ENCODE data around the gene ANKRD63.

GRCh38 chr15:40258544-40258943 is 24.3 kb downstream of the ANKRD63 start:
- TF ChIP-seq BACH2 (CRISPR knock-in tag; IDR thresholded peaks at IDR 0.05; ENCODE audit: borderline replicate concordance) (no peak), ZNF565 (CRISPR knock-in tag; conservative IDR thresholded peaks at IDR 0.05; ENCODE audit: low read depth) (no peak), TOX (CRISPR knock-in tag; IDR thresholded peaks at IDR 0.05; ENCODE audit: borderline replicate concordance) (no peak), RARB (CRISPR knock-in tag; IDR thresholded peaks at IDR 0.05) (no peak), ZFP3 (CRISPR knock-in tag; IDR thresholded peaks at IDR 0.05) (no peak), ARNTL (CRISPR knock-in tag; IDR thresholded peaks at IDR 0.05; ENCODE audit: borderline replicate concordance, low read depth) (no peak)
- TF ChIP-seq, protein P1, sequence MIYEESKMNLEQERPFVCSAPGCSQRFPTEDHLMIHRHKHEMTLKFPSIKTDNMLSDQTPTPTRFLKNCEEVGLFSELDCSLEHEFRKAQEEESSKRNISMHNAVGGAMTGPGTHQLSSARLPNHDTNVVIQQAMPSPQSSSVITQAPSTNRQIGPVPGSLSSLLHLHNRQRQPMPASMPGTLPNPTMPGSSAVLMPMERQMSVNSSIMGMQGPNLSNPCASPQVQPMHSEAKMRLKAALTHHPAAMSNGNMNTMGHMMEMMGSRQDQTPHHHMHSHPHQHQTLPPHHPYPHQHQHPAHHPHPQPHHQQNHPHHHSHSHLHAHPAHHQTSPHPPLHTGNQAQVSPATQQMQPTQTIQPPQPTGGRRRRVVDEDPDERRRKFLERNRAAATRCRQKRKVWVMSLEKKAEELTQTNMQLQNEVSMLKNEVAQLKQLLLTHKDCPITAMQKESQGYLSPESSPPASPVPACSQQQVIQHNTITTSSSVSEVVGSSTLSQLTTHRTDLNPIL (CRISPR knock-in tag; IDR thresholded peaks at IDR 0.05; ENCODE audit: low read depth): no peak

Measured in SK-N-SH treated with all-trans-retinoic acid at 6 μM for 48 hours (cell line).